Muscle of back (tissue), 11 donors: ENCODE results near the gene ARPC3. TPM values are rescaled to one million over a fixed set of nuclear protein-coding genes. Genes with fewer than 3 reads are reported as not detected.
A peak's percentile ranks its signal among the peaks of the same experiment; 100 is the strongest.
"Not testable (repeated sequence)": the region's sequence is repeated elsewhere in the genome, so short reads cannot be mapped to it uniquely, and the experiment has no call there.

Experiments used
- DNase-seq, 3 donors: peaks; one replicate each; pipeline versions ENCODE4 v3.0.0 to v3.0.0-alpha.2; 2013
- polyA plus RNA-seq, 10 donors: library from polyadenylated mRNA; unstranded; fragments of 120-200 nt; gene quantifications; one replicate each; pipeline ENCODE4 v1.2.1, GENCODE V29; 2013; ENCODE audit not compliant: insufficient read length in 10 of 10

ARPC3 gene
- polyA plus RNA-seq, 10 donors: 126 to 172 (median 132) TPM

- DNase-seq: no peak
These were observed 28.4 kb downstream of the ARPC3 start for GRCh38 chr12:110421701-110422100.

GRCh38 chr12:110421159-110421661, 28.9 kb downstream of the ARPC3 start:
- DNase-seq: no peak

- DNase-seq: not testable (repeated sequence)
These were observed 29.5 kb downstream of the ARPC3 start for GRCh38 chr12:110420644-110421043.

- not testable (repeated sequence) for DNase-seq
These were observed 33.0 kb downstream of the ARPC3 start for GRCh38 chr12:110417113-110417512.

GRCh38 chr12:110410086-110410485, 40.1 kb downstream of the ARPC3 start:
- not testable (repeated sequence) for DNase-seq

- not testable (repeated sequence) for DNase-seq
These were observed 44.9 kb downstream of the ARPC3 start for GRCh38 chr12:110405126-110405662.

GRCh38 chr12:110403976-110404682, 46.0 kb downstream of the ARPC3 start:
- peak; percentile 71 to 85 (median 83) for DNase-seq

- peak; percentile 89 to 95 (median 92) for DNase-seq
These were observed 46.8 kb downstream of the ARPC3 start, which contains the start of gene ANAPC7 for GRCh38 chr12:110403146-110403975. ANAPC7 (minus strand) TSS chr12:110403708; CDS start chr12:110403627, 81 bp downstream.

Other genes starting within 250 kb of the ARPC3 start
- gene ATP2A2, start 169.1 kb downstream of the ARPC3 start, polyA plus RNA-seq: 100 to 1,000 TPM; 521 to 744 (median 631) TPM
- gene ANAPC7, start 46.6 kb downstream of the ARPC3 start, polyA plus RNA-seq: 10 to 100 TPM; 43.4 to 79.3 (median 61.6) TPM
- 10 to 100 TPM; 20.6 to 27.6 (median 23.8) TPM for gene GPN3, start 17.9 kb upstream of the ARPC3 start, polyA plus RNA-seq
- 10 to 100 TPM; 14.3 to 23.3 (median 16.5) TPM for gene FAM216A, start 18.5 kb upstream of the ARPC3 start, polyA plus RNA-seq
- gene VPS29, start 51.8 kb upstream of the ARPC3 start, polyA plus RNA-seq: 100 to 1,000 TPM; 118 to 166 (median 134) TPM
- 1 to 10 TPM; 2.0 to 6.3 (median 3.3) TPM for gene RAD9B, start 52.0 kb upstream of the ARPC3 start, polyA plus RNA-seq
- gene PPTC7, start 133.0 kb upstream of the ARPC3 start, polyA plus RNA-seq: 10 to 100 TPM in 9 of 10 donors, 1 to 10 TPM in 1; 9.6 to 15.0 (median 12.1) TPM
- 10 to 100 TPM; 15.6 to 32.4 (median 19.9) TPM for gene TCTN1, start 163.8 kb upstream of the ARPC3 start, polyA plus RNA-seq
- gene HVCN1, start 238.8 kb upstream of the ARPC3 start, polyA plus RNA-seq: 1 to 10 TPM; 4.0 to 7.1 (median 5.0) TPM